NB4 (cell line): Measurements from ENCODE around the gene GPC5.
A peak's percentile ranks its signal among the peaks of the same experiment; 100 is the strongest.

Experiments used
- CTCF ChIP-seq: IDR thresholded peaks from one replicate; pipeline ENCODE4 v1.5.1; 2012; ENCODE audit warnings: low read depth, low read length
- POLR2A ChIP-seq: IDR thresholded peaks from 2 replicates; pipeline ENCODE4 v1.6.1; 2011; ENCODE audit warnings: mild to moderate bottlenecking; ENCODE audit not compliant: insufficient read length; ENCODE audit errors: extremely low read depth

- TF ChIP-seq CTCF (peak; percentile 39), POLR2A (no peak)
Observed at GRCh38 chr13:92175330-92175729, 776.9 kb downstream of the GPC5 start.
